Epithelial cell of prostate (primary cell): ENCODE results near the gene TRPT1.

Experiments used
- DNase-seq: peaks from one replicate; pipeline ENCODE4 v3.0.0-alpha.2; 2011; ENCODE audit warnings: low read depth, low spot score
- H3K27ac ChIP-seq: fragments of 450-650 bp; 2 replicates; pipeline ENCODE4 v1.5.1; 2017; ENCODE audit warnings: mild to moderate bottlenecking

TRPT1 gene

GRCh38 chr11:64225608-64226506, at the start of gene TRPT1, which contains the start of gene NUDT22:
TSS of gene TRPT1 (minus strand) at chr11:64226186. CDS start at chr11:64225860, 326 bp downstream.
TSS of gene NUDT22 (plus strand) at chr11:64226274. CDS start at chr11:64226653, 379 bp downstream.
- peak within 1 kb of the TSS; percentile 66 for H3K27ac ChIP-seq
- DNase-seq: no peak

GRCh38 chr11:64275031-64275800, 49.2 kb upstream of the TRPT1 start:
- DNase-seq: no peak
- no peak overlapping the region for H3K27ac ChIP-seq

- DNase-seq: peak; percentile 99
- peak overlapping the region; percentile 97 for H3K27ac ChIP-seq
These were observed 43.7 kb upstream of the TRPT1 start for GRCh38 chr11:64269540-64270220.

- no peak for DNase-seq
- peak overlapping the region; percentile 97 for H3K27ac ChIP-seq
These were observed 43.0 kb upstream of the TRPT1 start for GRCh38 chr11:64268893-64269539.

GRCh38 chr11:64268025-64268892, 42.3 kb upstream of the TRPT1 start:
- no peak for DNase-seq

GRCh38 chr11:64267207-64267945, 41.4 kb upstream of the TRPT1 start:
- H3K27ac ChIP-seq: peak overlapping the region; percentile 97
- DNase-seq: no peak

More at GRCh38 chr11:64268025-64268892, 42.3 kb upstream of the TRPT1 start:
- H3K27ac ChIP-seq: peak overlapping the region; percentile 97

GRCh38 chr11:64266339-64266738, 40.4 kb upstream of the TRPT1 start:
- peak overlapping the region; percentile 97 for H3K27ac ChIP-seq

GRCh38 chr11:64265176-64266160, 39.5 kb upstream of the TRPT1 start:
- H3K27ac ChIP-seq: no peak overlapping the region
- DNase-seq: no peak

More at GRCh38 chr11:64266339-64266738, 40.4 kb upstream of the TRPT1 start:
- no peak for DNase-seq

- no peak for DNase-seq
These were observed 38.4 kb upstream of the TRPT1 start for GRCh38 chr11:64264371-64264852.

GRCh38 chr11:64263947-64264317, 37.9 kb upstream of the TRPT1 start:
- DNase-seq: no peak
- no peak overlapping the region for H3K27ac ChIP-seq

More at GRCh38 chr11:64264371-64264852, 38.4 kb upstream of the TRPT1 start:
- H3K27ac ChIP-seq: no peak overlapping the region

- no peak overlapping the region for H3K27ac ChIP-seq
- no peak for DNase-seq
These were observed 37.3 kb upstream of the TRPT1 start for GRCh38 chr11:64263021-64263946.

- no peak overlapping the region for H3K27ac ChIP-seq
- no peak for DNase-seq
These were observed 36.5 kb upstream of the TRPT1 start for GRCh38 chr11:64262271-64263002.

GRCh38 chr11:64261556-64262080, 35.6 kb upstream of the TRPT1 start:
- no peak overlapping the region for H3K27ac ChIP-seq
- DNase-seq: no peak

GRCh38 chr11:64260147-64260708, 34.2 kb upstream of the TRPT1 start:
- DNase-seq: no peak
- H3K27ac ChIP-seq: no peak overlapping the region
